ENCODE data around the gene ANKMY1.

ANKMY1 gene

DNA sequence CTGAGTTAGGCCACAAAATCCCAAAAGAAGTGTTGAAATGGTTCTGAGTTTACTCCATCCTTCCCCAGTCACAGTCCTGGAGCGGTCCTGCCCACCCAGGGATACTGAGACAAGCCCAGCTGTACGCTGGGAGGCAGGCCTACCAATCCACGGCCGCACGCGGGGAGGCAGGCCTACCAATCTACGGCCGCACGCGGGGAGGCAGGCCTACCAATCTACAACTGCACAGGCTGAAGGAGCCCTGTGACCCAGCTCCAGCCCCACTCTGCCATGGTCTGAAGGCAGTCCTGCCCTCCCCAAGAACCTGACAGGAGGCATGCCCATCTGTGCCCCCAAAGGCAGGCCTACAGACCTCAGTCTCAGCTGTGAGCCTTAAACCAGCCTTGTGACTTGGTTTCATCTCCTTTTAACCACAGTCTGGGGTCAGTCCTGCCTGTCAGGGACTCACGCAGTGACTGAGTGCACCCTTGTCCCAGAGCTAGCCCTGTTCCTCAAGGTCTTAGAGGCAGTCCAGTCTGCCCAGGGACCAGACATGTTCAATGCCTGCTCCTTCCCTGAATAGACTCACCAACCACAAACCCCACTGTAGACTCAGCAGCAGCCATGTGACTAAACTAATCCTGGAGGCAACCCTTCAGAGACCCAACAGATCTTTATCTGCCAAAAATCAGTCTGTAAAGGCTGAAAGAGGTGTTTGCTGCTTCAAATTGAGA is 85.6 kb downstream of the ANKMY1 start:
- no peak for DNase-seq (ENCODE audit: low read depth)

DNA sequence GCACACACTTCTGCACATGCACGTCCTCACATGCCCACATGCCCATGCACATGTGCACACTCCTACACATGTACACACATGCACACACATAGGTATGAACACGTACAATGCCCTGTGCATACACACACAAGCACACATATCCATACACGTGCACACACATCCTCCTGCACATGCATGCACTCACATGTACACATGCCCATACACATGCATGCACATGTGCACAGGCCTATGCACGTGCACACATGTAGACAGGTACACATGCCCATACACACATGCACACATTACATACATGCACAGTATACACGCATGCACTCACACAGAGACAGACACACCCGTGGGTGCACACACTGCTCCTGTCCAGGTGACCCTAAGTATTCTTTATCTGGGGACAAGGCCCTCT is 88.0 kb downstream of the ANKMY1 start:
- no peak for DNase-seq (ENCODE audit: low read depth)

DNA sequence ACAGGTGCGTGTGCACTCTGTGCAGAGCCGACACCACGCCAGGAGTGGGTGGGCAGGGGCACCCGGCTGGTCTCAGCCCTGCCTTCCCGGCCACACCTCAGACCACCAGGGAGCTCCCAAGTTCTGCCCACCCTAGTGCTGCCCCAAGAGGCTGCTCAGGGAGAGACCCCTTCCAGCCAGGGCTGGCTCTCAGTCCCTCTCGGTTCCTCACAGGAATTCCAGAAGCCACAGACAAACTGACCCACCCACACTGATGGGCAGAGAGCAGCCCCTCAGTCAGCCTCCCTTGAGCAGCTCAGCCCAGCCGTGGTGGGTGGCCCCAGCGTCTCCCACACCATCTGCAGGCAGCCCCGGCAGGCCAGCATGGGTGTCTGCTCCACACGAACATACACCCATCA is 88.5 kb downstream of the ANKMY1 start:
- DNase-seq (ENCODE audit: low read depth): no peak

DNA sequence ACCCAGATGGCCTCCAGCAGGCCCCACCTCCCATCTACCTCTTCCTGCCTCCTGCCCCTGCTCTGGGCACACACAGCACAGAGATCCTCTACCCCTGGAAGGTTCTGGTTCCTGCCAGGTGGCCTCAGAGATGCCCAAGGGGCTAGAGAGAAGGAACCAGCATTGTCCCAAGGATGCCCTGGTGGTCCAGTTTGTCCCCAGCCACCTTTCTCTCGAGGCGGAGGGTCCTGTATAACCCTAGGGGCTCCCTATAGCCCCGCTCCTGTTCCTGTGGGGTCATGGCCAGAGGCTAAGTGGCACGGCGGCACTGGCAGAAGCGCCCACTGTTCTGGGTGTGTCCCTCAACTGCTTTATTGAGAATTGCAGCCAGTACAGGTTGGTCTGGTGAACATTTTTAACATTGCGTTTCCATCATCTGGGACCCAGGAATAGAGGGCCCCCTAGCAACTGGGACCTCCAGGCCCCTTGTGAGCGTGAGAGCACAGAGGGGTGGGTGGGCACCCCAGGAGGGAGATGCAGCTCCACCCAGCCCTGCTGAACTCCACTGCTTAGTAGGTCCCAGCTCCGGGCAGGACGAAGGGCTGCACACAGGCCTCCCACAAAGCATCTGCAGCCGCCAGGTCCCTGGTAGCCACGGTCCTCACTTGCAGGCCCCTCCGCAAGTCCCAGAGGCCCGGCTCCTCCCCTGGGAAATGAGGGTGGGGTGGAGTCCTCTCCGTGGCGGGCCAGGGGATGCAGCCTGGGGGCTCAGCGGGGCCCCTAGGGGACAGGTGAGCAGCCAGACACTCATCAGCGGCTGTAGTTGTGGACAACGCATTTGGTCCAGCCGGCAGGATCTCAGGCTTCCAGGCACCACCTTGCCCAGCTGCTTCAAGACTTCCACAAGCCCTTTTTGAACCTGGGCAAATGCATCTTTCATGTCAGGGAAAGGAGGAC is 89.2 kb downstream of the ANKMY1 start:
- no peak for DNase-seq (ENCODE audit: low read depth)

DNA sequence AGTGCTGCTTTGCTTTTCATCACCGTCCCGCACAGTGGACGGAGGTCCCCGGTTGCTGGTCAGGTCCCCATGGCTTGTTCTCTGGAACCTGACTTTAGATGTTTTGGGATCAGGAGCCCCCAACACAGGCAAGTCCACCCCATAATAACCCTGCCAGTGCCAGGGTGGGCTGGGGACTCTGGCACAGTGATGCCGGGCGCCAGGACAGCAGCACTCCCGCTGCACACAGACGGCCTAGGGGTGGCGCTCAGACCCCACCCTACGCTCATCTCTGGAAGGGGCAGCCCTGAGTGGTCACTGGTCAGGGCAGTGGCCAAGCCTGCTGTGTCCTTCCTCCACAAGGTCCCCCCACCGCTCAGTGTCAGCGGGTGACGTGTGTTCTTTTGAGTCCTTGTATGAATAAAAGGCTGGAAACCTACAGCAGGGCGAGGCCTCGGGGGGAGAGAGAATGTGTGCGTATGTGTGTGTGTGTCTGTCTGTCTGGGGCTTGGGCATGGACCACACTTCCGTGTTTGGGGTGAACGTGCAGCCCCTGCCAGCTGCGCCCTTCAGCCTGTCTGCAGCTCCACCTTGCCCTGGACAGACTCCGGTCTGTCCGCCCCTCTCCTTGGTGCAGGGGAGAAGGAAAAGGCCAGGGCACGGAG is 90.0 kb downstream of the ANKMY1 start:
- no peak for DNase-seq (ENCODE audit: low read depth)

DNA sequence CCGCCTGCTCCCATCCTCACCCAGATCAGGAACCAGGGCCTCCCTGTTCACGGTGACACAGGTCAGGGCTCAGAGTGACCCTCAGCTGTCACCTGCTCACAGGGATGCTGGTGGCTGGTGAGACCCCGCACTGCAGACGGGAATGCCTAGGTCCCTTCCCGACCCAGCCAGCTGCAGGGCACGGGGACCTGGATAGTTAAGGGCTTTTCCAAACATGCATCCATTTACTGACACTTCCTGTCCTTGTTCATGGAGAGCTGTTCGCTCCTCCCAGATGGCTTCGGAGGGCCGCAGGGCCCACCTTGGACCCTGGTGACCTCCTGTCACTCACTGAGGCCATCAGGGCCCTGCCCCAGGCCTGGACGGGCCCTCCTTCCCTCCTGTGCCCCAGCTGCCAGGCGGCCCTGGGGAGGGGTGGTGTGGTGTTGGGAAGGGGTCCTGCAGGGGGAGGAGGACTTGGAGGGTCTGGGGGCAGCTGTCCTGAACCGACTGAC is 90.6 kb downstream of the ANKMY1 start:
- no peak for DNase-seq (ENCODE audit: low read depth)

DNA sequence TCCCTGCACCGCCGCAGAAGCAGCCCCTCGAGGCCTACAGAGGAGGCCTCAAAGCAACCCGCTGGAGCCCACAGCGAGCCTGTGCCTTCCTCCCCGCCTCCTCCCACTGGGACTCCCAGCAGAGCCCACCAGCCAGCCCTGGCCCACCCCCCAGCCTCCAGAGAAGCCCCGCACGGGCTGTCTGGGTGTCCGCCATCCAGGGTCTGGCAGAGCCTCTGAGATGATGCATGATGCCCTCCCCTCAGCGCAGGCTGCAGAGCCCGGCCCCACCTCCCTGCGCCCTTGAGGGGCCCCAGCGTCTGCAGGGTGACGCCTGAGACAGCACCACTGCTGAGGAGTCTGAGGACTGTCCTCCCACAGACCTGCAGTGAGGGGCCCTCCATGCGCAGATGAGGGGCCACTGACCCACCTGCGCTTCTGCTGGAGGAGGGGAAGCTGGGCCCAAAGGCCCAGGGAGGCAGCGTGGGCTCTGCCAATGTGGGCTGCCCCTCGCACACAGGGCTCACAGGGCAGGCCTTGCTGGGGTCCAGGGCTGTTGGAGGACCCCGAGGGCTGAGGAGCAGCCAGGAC is 91.1 kb downstream of the ANKMY1 start:
- DNase-seq (ENCODE audit: low read depth): no peak

DNA sequence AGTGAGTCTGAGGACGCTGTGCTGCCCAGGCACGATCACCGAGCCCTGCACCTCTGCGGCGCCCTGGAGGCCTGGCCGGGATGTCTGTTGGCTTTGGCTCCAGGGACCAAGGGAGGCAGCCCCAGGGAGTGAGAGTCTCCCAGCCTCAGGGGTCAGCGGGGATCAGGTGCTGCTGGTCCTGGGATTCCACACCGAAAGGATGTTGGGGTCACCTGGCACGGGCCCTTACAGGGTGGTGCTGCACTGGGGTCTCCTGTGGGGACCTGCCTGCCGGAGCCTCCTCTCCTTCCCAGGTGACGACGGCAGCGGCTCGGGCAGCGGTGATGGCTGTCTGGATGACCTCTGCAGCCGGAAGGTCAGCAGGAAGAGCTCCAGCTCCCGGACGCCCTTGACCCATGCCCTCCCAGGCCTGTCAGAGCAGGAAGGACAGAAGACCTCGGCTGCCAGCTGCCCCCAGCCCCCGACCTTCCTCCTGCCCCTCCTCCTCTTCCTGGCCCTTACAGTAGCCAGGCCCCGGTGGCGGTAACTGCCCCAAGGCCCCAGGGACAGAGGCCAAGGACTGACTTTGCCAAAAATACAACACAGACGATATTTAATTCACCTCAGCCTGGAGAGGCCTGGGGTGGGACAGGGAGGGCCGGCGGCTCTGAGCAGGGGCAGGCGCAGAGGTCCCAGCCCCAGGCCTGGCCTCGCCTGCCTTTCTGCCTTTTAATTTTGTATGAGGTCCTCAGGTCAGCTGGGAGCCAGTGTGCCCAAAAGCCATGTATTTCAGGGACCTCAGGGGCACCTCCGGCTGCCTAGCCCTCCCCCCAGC is 91.8 kb downstream of the ANKMY1 start:
- no peak for DNase-seq (ENCODE audit: low read depth)

DNA sequence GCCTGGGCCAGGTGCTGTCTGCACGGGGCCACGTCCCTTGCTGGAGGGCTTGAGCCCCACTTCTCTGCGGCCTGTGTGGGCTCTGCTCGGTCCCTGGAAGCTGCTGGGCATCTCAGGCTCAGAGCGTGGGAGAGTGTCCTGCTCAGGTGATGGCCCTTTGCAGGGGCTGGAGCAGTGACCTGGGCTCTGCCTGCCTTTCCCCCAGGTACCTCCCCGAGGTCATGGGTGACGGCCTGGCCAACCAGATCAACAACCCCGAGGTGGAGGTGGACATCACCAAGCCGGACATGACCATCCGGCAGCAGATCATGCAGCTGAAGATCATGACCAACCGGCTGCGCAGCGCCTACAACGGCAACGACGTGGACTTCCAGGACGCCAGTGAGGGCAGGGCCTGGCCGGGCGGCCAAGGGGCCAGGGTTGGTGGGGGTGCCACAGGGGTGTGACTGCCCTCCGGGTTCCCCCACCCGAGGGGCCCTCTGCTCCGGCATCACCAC is 92.5 kb downstream of the ANKMY1 start:
- no peak for DNase-seq (ENCODE audit: low read depth)

DNA sequence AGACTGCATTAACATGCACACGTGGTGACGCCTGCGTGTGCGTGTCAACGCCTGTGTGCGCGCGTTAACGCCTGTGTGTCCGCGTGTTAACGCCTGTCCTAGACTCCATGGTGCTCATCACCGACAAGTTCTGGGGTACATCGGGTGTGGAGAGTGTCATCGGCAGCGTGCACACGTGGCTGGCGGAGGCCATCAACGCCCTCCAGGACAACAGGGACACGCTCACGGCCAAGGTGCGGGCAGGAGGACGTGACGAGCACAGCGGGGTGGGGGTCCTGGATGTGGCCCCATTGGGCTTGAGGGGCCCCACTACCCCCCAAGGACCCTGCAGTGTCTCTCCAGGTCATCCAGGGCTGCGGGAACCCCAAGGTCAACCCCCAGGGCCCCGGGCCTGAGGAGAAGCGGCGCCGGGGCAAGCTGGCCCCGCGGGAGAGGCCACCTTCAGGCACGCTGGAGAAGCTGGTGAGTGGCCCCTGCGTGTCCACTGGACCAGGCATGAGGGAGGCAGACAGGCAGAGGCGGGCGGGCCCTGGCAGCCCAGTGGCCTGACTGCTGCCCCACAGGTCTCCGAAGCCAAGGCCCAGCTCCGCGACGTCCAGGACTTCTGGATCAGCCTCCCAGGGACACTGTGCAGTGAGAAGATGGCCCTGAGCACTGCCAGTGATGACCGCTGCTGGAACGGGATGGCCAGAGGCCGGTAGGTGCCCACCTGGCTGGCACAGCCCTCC is 93.1 kb downstream of the ANKMY1 start:
- no peak for DNase-seq (ENCODE audit: low read depth)

DNA sequence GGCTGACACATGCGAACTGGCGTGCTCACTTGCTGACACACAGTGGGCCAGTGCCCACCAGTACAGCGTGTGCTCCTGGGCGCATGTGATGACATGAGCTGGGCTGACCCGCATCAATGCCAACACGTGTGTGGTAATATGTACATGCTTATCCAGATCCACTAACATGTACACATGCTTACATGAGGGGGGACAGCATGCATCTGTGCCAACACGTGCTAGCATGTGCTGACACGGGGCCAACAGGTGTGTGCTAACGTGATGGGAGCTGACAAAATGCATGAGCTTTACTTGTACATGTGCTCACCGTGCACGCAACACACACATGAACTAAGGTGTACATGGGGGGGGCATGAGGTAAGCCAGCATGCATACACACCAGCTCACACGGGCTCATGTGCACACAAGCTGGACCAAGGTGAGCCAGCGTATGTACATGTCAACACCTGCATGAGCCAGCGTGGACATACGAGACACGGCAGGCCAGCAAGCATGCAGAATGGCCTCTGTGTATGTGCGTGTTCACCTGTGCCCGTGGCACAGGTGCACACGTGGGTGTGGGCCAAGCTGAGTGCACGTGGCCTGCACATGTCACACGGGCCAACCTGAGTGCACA is 93.8 kb downstream of the ANKMY1 start:
- no peak for DNase-seq (ENCODE audit: low read depth)

DNA sequence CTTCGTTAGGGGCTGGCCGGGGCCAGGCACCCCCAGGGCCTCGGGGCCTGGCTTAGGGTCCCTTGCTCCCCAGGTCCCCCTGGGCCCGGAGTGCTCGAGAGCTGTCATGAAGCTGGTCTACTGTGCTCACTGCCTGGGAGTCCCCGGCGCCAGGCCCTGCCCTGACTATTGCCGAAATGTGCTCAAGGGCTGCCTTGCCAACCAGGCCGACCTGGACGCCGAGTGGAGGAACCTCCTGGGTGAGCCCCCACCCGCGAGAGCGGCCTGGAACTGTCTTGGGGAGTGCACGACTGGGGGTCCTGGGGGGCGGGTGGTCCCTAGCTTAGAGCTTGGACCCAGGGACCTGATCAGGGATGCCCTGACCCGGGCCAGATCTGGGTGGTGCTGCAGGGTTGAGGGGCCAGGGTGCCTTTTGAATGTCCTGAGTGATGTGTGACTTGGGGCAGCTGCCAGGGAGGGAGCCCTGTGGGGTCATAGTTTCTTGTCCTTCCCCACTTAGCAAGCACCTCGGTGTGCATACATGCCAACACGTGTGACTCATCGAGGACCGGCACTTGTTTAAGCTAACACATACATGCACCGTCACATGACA is 94.4 kb downstream of the ANKMY1 start:
- DNase-seq (ENCODE audit: low read depth): no peak

DNA sequence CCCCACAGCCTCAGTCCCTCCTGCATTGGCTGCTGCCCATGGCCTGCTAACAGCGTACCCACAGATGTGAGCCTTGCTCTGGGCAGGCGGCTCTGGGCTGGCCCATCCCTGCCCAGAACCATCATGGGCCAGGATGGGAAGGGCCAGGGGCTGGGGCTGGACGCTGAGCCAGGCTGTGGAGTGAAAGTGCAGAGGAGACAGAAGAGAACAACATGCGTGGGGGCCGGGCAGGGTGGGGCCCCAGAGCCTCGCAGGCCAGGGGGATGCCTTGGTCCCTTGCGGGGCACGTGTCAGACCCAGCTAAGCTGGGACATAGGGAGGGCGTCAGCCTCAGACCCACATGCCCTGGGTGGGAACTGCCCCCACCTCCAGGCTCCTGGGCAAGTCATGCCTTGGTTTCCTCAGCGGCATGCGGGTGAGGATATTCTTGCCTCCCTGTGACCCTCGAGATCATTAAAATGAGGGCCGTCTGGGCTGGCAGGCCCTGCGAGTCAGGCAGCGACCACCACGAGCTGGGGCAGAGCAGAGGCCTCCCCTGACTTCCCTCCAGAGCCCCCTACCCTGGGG is 95.0 kb downstream of the ANKMY1 start:
- DNase-seq (ENCODE audit: low read depth): no peak

DNA sequence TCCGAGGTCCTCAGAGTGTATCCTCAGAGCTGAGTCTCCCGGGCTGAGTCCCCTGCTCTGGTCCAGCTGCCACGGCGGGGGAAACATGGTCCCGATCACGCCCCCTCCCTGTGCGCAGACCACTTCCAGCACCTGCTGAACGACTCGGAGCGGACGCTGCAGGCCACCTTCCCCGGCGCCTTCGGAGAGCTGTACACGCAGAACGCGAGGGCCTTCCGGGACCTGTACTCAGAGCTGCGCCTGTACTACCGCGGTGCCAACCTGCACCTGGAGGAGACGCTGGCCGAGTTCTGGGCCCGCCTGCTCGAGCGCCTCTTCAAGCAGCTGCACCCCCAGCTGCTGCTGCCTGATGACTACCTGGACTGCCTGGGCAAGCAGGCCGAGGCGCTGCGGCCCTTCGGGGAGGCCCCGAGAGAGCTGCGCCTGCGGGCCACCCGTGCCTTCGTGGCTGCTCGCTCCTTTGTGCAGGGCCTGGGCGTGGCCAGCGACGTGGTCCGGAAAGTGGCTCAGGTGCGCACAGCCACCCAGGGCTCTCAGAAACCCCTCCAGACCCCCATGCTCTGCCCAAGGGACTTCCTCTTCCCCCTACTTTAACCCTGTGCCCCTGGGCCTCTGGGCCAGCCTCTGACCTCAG is 95.6 kb downstream of the ANKMY1 start:
- DNase-seq (ENCODE audit: low read depth): no peak

DNA sequence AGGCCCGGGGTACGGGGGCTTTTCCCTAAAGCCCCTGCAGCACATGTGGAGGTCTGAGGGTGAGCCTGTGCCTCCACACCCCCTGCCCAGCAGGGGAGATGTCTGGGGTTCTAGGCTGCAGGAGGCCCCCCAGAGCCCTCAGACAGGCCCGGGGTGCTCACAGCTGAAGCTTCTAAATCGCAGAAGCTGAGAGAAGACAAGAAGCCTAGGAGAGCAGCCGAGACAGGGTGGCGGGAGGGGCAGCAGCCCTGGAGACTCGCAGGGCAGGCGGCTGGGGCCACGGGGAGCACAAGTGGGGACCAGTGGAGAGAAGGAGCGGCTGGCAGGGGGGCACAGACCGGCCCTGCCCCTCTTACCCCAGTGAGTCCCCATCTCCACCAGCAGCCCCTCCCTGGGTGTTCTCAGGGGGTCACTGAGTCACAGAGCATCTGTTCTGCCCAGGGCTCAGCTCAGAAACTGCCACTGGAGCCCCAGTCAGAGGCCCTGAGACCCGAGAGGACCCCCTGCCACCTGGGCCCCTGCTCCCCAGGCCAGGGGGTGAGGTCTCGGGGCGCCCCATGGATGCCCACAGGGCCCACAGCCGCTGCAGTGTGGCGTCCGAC is 96.2 kb downstream of the ANKMY1 start:
- no peak for DNase-seq (ENCODE audit: low read depth)

DNA sequence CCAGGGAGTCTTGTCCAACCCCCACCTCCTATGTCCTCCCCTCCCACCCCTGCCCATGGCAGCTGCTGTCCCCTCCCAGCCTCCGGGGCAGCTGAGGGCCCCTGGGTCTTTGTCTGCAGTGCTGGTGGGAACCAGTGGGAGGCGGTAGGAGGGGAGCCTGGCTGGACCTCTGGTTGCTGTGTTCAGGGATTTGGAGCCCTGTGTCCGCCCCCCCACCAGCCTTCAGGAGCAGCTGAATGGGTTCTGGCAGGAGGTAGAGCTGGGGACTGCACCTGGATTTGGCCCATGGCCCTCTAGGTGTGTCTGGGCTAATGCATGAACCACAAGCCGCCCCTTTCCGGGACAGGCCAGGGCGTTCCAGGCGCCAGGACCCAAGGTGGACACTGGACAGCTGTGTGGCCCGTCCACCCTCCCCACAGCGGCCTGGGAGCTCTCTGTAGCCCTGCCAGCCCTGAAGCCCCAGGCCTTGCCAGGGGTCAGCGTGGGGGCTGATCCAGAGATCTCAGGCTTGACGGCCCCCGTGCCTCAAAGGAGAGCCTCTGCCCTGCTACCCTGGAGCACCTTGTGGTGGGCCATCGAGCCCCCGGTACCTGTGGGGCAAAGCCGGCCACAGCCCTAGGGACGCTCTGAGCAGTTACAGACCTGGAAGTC is 96.9 kb downstream of the ANKMY1 start:
- DNase-seq (ENCODE audit: low read depth): no peak

DNA sequence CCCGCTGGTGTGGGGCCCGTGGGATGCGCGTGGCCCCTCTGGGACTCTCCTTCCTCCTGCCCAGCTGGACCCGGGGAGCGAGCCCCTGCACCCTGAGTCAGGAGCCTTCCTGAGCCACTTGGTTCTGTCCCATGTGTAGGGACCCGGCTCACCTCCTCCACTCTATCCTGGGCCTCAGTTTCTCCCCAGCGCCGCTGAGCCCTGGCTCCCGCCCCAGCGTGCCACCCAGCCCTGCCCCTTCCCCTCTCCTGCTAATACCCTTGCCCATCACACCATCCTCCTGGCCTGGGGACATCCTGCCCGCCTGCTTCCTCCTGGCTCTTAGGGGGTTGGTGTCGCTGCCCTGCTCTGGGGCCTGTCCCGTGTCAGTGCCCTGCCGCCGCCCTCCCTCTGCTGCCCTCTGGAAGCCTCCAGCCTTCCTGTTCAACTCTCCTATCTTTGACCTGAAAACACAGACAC is 97.5 kb downstream of the ANKMY1 start:
- no peak for DNase-seq (ENCODE audit: low read depth)
